GM19324 (cell line): ENCODE measurements around the gene ADM5.

Source experiments
- ATAC-seq: cut with Tn5 transposase; IDR thresholded peaks from one replicate; pipeline ENCODE4 v1.9.1; 2021; ENCODE audit warnings: mild to moderate bottlenecking, moderate library complexity; ENCODE audit not compliant: unreplicated experiment, low FRiP score

The ADM5 gene

DNA sequence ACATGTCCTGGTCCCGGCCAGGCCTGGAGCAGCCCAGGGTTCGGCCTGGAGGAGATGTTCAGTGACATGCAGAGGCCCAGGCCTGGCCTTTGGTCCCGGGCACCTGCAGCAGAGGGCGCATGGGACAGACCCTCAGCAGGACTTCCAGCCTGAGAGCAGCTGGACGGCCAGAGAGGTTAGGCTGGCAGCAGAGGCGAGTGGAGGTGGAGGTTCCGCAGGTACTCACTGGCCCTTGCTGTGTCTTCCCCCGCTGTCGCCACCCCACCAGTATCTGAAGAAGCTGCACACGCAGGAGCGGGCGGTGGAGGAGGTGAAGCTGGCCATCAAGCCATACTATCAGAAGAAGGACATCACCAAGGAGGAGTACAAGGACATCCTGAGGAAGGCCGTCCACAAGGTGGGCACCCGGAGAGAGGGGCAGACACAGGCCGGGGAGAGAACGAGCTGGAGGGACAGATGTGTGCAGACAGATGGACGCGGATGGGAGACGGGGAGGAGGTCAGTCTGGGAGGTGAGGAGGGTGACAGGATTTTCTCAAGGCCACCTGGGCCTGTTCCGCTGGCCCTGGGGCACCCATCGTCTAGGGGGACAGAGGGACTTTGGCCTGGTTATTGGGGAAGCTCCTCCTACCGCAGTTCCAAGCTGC is 31.8 kb upstream of the ADM5 start:
- ATAC-seq, result no peak

DNA sequence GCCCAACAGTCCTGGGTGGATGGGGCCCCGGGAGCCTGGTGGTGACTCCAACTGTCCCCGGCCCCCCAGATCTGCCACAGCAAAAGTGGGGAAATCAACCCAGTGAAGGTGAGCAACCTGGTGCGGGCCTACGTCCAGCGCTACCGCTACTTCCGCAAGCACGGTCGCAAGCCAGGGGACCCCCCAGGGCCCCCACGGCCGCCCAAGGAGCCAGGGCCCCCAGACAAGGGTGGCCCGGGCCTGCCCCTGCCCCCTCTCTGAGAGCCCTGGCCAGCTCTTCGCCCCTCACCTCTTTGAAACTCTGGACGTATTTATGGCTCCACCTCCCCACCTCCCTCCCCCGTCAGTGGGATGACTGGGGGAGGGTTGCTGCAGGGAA is 31.3 kb upstream of the ADM5 start:
- ATAC-seq, result no peak

DNA sequence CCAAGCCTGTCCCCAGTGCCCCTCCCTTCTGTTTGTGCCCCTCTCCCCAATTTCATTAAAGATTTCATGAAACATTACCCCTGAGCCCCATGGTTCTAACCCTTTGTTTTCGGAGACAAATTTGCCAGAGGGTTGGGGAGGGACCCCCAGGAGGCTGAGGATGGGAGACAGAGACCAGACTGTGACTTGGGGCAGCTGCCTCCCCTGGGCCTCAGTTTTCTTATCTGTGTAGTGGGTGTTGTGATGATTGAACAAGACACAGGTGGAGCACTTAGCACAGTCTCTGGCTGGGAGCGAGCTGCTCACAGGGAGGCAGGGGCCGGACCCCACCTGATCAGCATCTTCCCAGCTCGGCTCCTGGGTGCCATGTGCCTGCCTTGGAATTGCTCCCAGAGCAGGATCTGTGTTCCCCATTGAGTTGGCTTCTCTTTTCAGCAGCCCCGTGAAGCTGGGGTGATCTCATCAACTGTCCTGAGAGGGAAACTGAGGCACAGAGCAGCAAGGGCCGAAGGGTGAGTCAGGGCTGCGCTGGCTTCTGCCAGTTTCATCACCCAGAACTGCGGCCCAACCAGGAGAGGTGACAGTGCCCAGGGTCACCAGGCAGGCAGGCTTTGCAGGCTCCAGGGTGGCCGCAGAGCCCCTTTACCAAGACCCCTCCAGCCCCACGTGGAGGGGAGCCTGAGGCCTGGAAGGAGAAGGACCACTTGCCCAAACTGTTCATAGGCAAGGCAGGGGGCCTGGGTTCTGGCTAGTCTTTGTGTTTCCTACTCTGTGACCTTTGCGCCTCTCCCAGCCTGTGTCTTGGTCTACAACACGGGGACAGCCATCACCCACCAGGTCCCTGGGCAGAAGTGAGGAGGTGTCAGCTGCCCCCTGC is 30.6 kb upstream of the ADM5 start:
- no peak for ATAC-seq

DNA sequence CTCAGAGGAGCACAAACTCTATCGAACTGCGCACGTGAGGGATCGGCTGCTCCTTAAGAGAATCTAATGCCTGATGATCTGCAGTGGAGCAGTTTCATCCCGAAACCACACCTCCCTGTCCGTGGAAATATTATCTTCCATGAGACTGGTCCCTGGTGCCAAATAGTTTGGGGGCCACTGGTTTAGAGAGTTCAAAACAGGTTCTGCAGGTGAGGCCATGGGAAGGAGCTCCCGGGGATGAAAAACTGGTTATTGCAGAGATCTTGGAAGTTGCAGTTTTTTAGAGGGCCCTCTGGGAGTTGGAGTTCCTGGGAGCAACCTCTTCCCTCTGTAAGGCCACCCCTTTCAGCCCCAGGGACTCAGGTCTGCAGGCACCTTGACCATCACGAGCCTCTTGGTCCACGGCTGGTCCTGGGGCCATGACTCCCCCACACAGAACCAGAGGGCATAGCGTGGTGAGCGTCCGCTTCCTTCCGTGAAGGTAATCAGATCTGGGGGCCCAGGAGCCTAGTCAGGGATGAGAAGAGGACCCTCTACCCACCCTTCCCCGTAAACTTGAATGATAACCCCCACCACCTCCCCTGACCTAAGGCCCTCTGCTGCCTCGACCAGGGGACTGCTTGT is 28.9 kb upstream of the ADM5 start:
- ATAC-seq, result no peak

GRCh38 chr19:49662011-49662410 is 27.4 kb upstream of the ADM5 start:
- no peak for ATAC-seq

- no peak for ATAC-seq
Observed at GRCh38 chr19:49663224-49663623, 26.2 kb upstream of the ADM5 start.

- peak; percentile 38 for ATAC-seq
Observed at GRCh38 chr19:49664171-49665035, 25.0 kb upstream of the ADM5 start.

GRCh38 chr19:49665036-49665350 is 24.4 kb upstream of the ADM5 start:
- no peak for ATAC-seq

- ATAC-seq, result peak; percentile 85
Observed at GRCh38 chr19:49665351-49666119, 23.9 kb upstream of the ADM5 start, which contains the start of the genes BCL2L12 and IRF3. BCL2L12 (plus strand) TSS chr19:49665933; CDS start chr19:49666693, 760 bp downstream. IRF3 (minus strand) TSS chr19:49665857; CDS start chr19:49664838, 1,019 bp downstream.

GRCh38 chr19:49666120-49666444 is 23.3 kb upstream of the ADM5 start:
- no peak for ATAC-seq

- ATAC-seq, result no peak
Observed at GRCh38 chr19:49667473-49667872, 21.9 kb upstream of the ADM5 start.

DNA sequence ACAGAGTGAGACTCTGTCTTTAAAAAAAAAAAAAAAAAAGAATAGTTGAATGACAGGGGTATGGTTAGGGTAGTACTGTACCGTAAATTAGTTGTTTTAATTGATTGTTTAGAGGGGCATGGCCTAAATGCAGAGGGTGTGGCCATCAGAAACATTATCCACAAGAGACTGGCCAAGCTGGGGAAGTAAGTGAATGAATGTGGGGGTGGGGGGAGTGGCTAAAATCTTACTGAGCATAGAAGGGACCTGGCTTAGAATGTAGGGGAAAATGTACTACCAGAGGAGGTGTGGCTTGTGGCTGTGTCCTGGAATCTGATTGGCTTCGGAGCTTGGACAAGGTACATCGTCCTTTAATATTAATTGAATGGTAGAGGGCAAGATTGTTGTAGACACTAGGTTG is 19.9 kb upstream of the ADM5 start:
- no peak for ATAC-seq

- ATAC-seq, result no peak
Observed at GRCh38 chr19:49672131-49672919, 17.1 kb upstream of the ADM5 start.

- peak; percentile 22 for ATAC-seq
Observed at GRCh38 chr19:49676136-49676783, 13.1 kb upstream of the ADM5 start.

GRCh38 chr19:49676784-49677230 is 12.6 kb upstream of the ADM5 start:
- ATAC-seq, result peak; percentile 82

DNA sequence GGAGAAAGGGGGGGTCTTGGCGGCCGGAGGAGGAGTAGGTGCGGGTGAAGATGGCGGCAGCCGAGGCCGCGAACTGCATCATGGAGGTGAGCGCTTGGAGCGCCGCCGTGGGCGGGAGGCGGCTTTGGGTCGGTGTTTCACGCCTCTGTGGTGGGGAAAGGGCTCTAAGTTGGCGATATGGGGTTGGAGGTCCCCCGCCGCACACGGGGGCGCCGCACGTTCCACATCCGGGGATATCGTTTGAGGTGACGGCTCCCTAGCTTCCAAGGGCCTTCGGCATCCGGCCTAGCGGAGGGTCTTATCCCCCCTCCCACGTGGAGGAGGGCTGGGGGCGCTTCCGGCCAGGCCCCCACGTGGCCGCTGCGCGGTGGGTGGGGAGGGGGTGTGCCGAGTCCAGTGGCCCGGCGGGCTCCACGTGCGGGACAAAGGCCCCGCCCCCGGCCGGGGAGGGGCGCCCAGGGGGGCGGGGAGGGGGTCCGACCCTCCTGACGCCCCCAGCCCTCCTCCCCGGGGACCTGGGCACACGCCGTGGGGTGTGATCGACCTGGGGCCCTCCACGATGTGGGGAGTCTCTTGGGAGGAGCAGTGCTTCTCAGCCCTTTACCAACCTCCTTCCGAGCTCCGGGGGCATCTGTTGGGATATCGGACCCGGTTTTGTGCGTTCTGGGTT is 12.0 kb upstream of the ADM5 start, which contains the start of gene PRMT1:
PRMT1 (plus strand) TSS at position 41 of the 670 bp plus-strand sequence; CDS start at position 51, 10 bp downstream.
- peak; percentile 5 for ATAC-seq

DNA sequence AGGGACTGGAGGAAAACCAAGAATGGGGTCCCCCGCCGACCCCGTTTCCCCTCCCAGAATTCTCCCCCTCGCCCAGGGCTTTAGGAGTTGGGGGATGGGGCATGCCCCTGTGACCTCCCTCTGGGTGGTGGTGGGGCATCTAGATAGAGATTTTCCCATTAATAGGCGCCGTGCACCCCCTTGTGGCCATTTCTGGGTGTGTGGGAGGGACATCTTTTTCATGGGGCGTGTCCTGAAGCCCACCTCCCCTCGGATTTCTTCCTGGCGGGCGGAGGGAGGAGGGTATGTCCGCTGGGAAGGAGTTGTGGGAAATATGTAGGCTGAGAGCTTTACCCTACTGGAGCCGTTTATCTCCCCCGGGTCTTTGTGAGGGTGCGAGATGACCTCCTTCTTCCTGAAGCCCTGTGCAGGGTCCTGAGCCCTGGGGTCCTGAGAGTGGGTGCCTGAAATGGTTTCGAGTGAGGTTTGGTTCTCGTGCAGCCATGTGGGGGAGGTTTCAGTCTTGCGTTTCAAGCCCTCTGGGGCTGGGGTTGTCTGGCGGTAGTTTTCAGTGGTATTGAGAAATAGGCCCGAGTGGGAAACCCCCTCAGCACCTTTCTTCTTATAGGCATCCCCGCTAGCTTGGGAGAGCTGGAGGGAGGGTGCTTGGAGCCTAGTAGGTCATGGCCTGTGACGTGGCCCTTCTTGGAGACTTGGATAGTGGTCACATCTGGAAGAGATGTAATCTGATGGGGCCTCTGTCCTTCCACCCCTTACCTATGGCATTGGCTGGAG is 11.3 kb upstream of the ADM5 start:
- ATAC-seq, result no peak
